RWPE2 (cell line): ENCODE data around the gene MBTD1.

ENCODE experiments used
- ATAC-seq: fragments of 200-7000 bp; cut with Tn5 transposase; 3 replicates; pipeline ENCODE4 v1.9.1; 2021; ENCODE audit warnings: low read depth
- DNase-seq: peaks from one replicate; pipeline ENCODE4 v3.0.0-alpha.2; 2020; ENCODE audit warnings: low spot score
- H3K27ac ChIP-seq: fragments of 450-650 bp; 2 replicates; pipeline ENCODE4 v1.5.1; 2017; ENCODE audit warnings: mild to moderate bottlenecking; ENCODE audit not compliant: poor library complexity, severe bottlenecking
- H3K27me3 ChIP-seq: fragments of 250-450 bp; sonication (Bioruptor Pico); 2 replicates; pipeline ENCODE4 v1.5.1; 2021; ENCODE audit warnings: mild to moderate bottlenecking, moderate library complexity; ENCODE audit not compliant: insufficient read depth, poor library complexity, severe bottlenecking
- H3K36me3 ChIP-seq: fragments of 250-450 bp; sonication (Bioruptor Pico); 2 replicates; pipeline ENCODE4 v1.5.1; 2020; ENCODE audit warnings: low read depth, mild to moderate bottlenecking, moderate library complexity
- H3K4me1 ChIP-seq: fragments of 250-450 bp; sonication (Bioruptor Pico); 2 replicates; pipeline ENCODE4 v1.5.1; 2021; ENCODE audit warnings: mild to moderate bottlenecking, moderate library complexity; ENCODE audit not compliant: insufficient read depth, poor library complexity, severe bottlenecking
- H3K4me3 ChIP-seq: fragments of 250-450 bp; sonication (Bioruptor Pico); 2 replicates; pipeline ENCODE4 v1.5.1; 2021; ENCODE audit warnings: mild to moderate bottlenecking, moderate library complexity; ENCODE audit not compliant: severe bottlenecking
- H3K9me3 ChIP-seq: fragments of 250-450 bp; sonication (Bioruptor Pico); 2 replicates; pipeline ENCODE4 v1.5.1; 2021; ENCODE audit warnings: mild to moderate bottlenecking, moderate library complexity; ENCODE audit not compliant: severe bottlenecking
- CTCF ChIP-seq: fragments of 450-650 bp; IDR thresholded peaks from one replicate; pipeline ENCODE4 v1.5.1; 2017; ENCODE audit warnings: mild to moderate bottlenecking, moderate library complexity; ENCODE audit not compliant: poor library complexity, severe bottlenecking

Gene MBTD1

GRCh38 chr17:51289696-51290111 is 29.9 kb upstream of the MBTD1 start:
- Histone ChIP-seq H3K9me3 (no peaks in the 10 kb centered on the region), H3K4me1 (no peaks in the 10 kb centered on the region), H3K4me3 (no peak overlapping the region), H3K36me3 (peaks cover 88% of the 10 kb centered on the region), H3K27me3 (no peaks in the 10 kb centered on the region), H3K27ac (no peak overlapping the region)
- no peak for DNase-seq
- no peak for TF ChIP-seq CTCF
- ATAC-seq, result no peak

GRCh38 chr17:51287412-51287811 is 27.6 kb upstream of the MBTD1 start:
- ATAC-seq (no peak), DNase-seq (no peak)
- Histone ChIP-seq H3K4me1 (no peaks in the 10 kb centered on the region), H3K27ac (no peak overlapping the region), H3K9me3 (no peaks in the 10 kb centered on the region), H3K27me3 (no peaks in the 10 kb centered on the region), H3K4me3 (no peak overlapping the region), H3K36me3 (peaks cover 83% of the 10 kb centered on the region)
- no peak for TF ChIP-seq CTCF

- DNase-seq, result no peak
- ATAC-seq, result no peak
- no peaks in the 10 kb centered on the region for H3K27me3 ChIP-seq
- H3K4me1 ChIP-seq, result no peaks in the 10 kb centered on the region
- no peak overlapping the region for H3K27ac ChIP-seq
- H3K9me3 ChIP-seq, result no peaks in the 10 kb centered on the region
- no peak overlapping the region for H3K4me3 ChIP-seq
- peaks cover 90% of the 10 kb centered on the region for H3K36me3 ChIP-seq
- TF ChIP-seq CTCF, result no peak
Observed at GRCh38 chr17:51279183-51279582, 19.3 kb upstream of the MBTD1 start.

- no peak overlapping the region for H3K4me3 ChIP-seq
- no peaks in the 10 kb centered on the region for H3K9me3 ChIP-seq
- H3K4me1 ChIP-seq, result no peaks in the 10 kb centered on the region
- H3K36me3 ChIP-seq, result peaks cover 98% of the 10 kb centered on the region
- no peak overlapping the region for H3K27ac ChIP-seq
- no peak for ATAC-seq
- no peaks in the 10 kb centered on the region for H3K27me3 ChIP-seq
- DNase-seq, result no peak
- TF ChIP-seq CTCF, result no peak
Observed at GRCh38 chr17:51275381-51275780, 15.5 kb upstream of the MBTD1 start.

GRCh38 chr17:51272812-51273211 is 13.0 kb upstream of the MBTD1 start:
- no peaks in the 10 kb centered on the region for H3K27me3 ChIP-seq
- H3K36me3 ChIP-seq, result peaks cover 96% of the 10 kb centered on the region
- ATAC-seq, result no peak
- no peak for TF ChIP-seq CTCF
- H3K27ac ChIP-seq, result no peak overlapping the region
- no peaks in the 10 kb centered on the region for H3K4me1 ChIP-seq
- no peak overlapping the region for H3K4me3 ChIP-seq
- H3K9me3 ChIP-seq, result no peaks in the 10 kb centered on the region
- DNase-seq, result no peak
